ENCODE measurements around the gene DAW1.

DNA sequence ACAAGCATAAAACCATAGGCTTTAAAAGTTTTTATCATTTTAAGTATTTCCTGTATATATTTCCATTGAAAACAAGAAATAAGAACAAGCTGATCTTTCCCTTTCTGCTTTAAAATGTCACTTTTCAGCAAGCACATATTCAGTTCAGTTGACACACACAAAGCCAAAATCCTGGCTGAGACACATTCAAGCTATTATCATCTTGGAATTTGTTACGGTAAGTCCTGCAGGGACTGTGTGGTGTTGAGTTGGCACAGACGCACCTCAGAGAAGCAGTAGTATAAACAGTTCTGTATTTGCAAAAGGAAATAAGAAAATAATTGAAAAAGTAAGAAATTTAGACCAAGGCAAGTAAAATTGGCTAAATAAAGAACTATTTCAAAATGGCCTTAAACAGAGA lies 10.4 kb upstream of the DAW1 start:
- TF ChIP-seq, protein P1, sequence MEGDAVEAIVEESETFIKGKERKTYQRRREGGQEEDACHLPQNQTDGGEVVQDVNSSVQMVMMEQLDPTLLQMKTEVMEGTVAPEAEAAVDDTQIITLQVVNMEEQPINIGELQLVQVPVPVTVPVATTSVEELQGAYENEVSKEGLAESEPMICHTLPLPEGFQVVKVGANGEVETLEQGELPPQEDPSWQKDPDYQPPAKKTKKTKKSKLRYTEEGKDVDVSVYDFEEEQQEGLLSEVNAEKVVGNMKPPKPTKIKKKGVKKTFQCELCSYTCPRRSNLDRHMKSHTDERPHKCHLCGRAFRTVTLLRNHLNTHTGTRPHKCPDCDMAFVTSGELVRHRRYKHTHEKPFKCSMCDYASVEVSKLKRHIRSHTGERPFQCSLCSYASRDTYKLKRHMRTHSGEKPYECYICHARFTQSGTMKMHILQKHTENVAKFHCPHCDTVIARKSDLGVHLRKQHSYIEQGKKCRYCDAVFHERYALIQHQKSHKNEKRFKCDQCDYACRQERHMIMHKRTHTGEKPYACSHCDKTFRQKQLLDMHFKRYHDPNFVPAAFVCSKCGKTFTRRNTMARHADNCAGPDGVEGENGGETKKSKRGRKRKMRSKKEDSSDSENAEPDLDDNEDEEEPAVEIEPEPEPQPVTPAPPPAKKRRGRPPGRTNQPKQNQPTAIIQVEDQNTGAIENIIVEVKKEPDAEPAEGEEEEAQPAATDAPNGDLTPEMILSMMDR (conservative IDR thresholded peaks at IDR 0.05; ENCODE audit: low read depth, low read length): no peak
- TF ChIP-seq USF2 (IDR thresholded peaks at IDR 0.05; ENCODE audit: low read depth, low read length) (no peak), POLR2A (IDR thresholded peaks at IDR 0.05; ENCODE audit: low read depth, low read length) (no peak), RAD21 (IDR thresholded peaks at IDR 0.05; ENCODE audit: low read length) (no peak), SMC3 (IDR thresholded peaks at IDR 0.05; ENCODE audit: low read depth, low read length) (no peak), RCOR1 (IDR thresholded peaks at IDR 0.05; ENCODE audit: insufficient replicate concordance, low read length) (no peak), RFX5 (IDR thresholded peaks at IDR 0.05; ENCODE audit: low read depth, low read length) (no peak), ELK1 (IDR thresholded peaks at IDR 0.05; ENCODE audit: borderline replicate concordance, low read depth, low read length) (no peak), CEBPB (IDR thresholded peaks at IDR 0.05; ENCODE audit: low read depth, low read length) (no peak), MXI1 (IDR thresholded peaks at IDR 0.05; ENCODE audit: borderline replicate concordance, low read depth, low read length) (no peak), MAZ (IDR thresholded peaks at IDR 0.05; ENCODE audit: borderline replicate concordance, low read depth, low read length) (no peak), NFE2L2 (IDR thresholded peaks at IDR 0.05; ENCODE audit: low read depth, low read length) (no peak), MAFK (IDR thresholded peaks at IDR 0.05; ENCODE audit: low read depth, low read length) (no peak)

Measured in IMR-90 (cell line).